HFF-Myc (cell line): ENCODE data around the gene LCE1F.
A peak's percentile ranks its signal among the peaks of the same experiment; 100 is the strongest.

Experiments used
- DNase-seq: peaks from one replicate; pipeline ENCODE4 v3.0.0-alpha.2; 2011; ENCODE audit warnings: low read depth; ENCODE audit errors: extremely low read depth
- H3K4me3 ChIP-seq: replicated peaks from 2 replicates; pipeline ENCODE4 v1.5.1; 2011; ENCODE audit warnings: low read depth, mild to moderate bottlenecking, control low read depth, low read length
- CTCF ChIP-seq: IDR thresholded peaks from 2 replicates; pipeline ENCODE4 v1.5.1; 2012; ENCODE audit warnings: mild to moderate bottlenecking, low read depth, low read length, control low read depth; ENCODE audit errors: missing control alignments

Gene LCE1F

GRCh38 chr1:152768847-152769533 lies 6.0 kb upstream of the LCE1F start:
- no peak for DNase-seq
- no peak overlapping the region for H3K4me3 ChIP-seq
- TF ChIP-seq CTCF = no peak

GRCh38 chr1:152770411-152770810 lies 4.5 kb upstream of the LCE1F start:
- H3K4me3 ChIP-seq = no peak overlapping the region
- no peak for DNase-seq
- no peak for TF ChIP-seq CTCF

- no peak overlapping the region for H3K4me3 ChIP-seq
- no peak for DNase-seq
- no peak for TF ChIP-seq CTCF
Observed at GRCh38 chr1:152776361-152776760, 1.4 kb downstream of the LCE1F start.

GRCh38 chr1:152777510-152778137 lies 2.7 kb downstream of the LCE1F start:
- no peak overlapping the region for H3K4me3 ChIP-seq
- no peak for DNase-seq
- TF ChIP-seq CTCF = peak; percentile 15

GRCh38 chr1:152783095-152783494 lies 8.2 kb downstream of the LCE1F start:
- no peak for TF ChIP-seq CTCF
- no peak for DNase-seq
- H3K4me3 ChIP-seq = no peak overlapping the region

- H3K4me3 ChIP-seq = no peak within 1 kb of the TSS
- no peak for TF ChIP-seq CTCF
- no peak for DNase-seq
Observed at GRCh38 chr1:152786077-152786476, 11.1 kb downstream of the LCE1F start, which contains the start of gene LCE1E. TSS of gene LCE1E (plus strand) at chr1:152786257. CDS start at chr1:152787300, 1,043 bp downstream.
